HG02571 (cell line): Measurements from ENCODE around the gene SUN5.
"Not testable (repeated sequence)": the region's sequence is repeated elsewhere in the genome, so short reads cannot be mapped to it uniquely, and the experiment has no call there.

Experiments
- ATAC-seq: cut with Tn5 transposase; IDR thresholded peaks from one replicate; pipeline ENCODE4 v1.9.1; 2021; ENCODE audit warnings: mild to moderate bottlenecking, moderate library complexity; ENCODE audit not compliant: unreplicated experiment

Gene SUN5

GRCh38 chr20:32965581-32966373 lies 38.5 kb downstream of the SUN5 start:
- no peak for ATAC-seq

- ATAC-seq, result no peak
Measured at GRCh38 chr20:32965115-32965514, 39.1 kb downstream of the SUN5 start.

- no peak for ATAC-seq
Measured at GRCh38 chr20:32964575-32964974, 39.7 kb downstream of the SUN5 start.

GRCh38 chr20:32963176-32963575 lies 41.1 kb downstream of the SUN5 start:
- ATAC-seq, result no peak

- ATAC-seq, result not testable (repeated sequence)
Measured at GRCh38 chr20:32962646-32963045, 41.6 kb downstream of the SUN5 start.

- no peak for ATAC-seq
Measured at GRCh38 chr20:32962053-32962452, 42.2 kb downstream of the SUN5 start.

- no peak for ATAC-seq
Measured at GRCh38 chr20:32960849-32961731, 43.1 kb downstream of the SUN5 start.

GRCh38 chr20:32960222-32960518 lies 44.1 kb downstream of the SUN5 start:
- ATAC-seq, result no peak

- ATAC-seq, result no peak
Measured at GRCh38 chr20:32959351-32960221, 44.6 kb downstream of the SUN5 start.

- no peak for ATAC-seq
Measured at GRCh38 chr20:32958574-32958973, 45.7 kb downstream of the SUN5 start.

- ATAC-seq, result no peak
Measured at GRCh38 chr20:32957459-32957858, 46.8 kb downstream of the SUN5 start.

GRCh38 chr20:32950539-32950938 lies 53.7 kb downstream of the SUN5 start:
- not testable (repeated sequence) for ATAC-seq

- no peak for ATAC-seq
Measured at GRCh38 chr20:32946629-32947028, 57.6 kb downstream of the SUN5 start.

GRCh38 chr20:32945710-32946221 lies 58.5 kb downstream of the SUN5 start:
- ATAC-seq, result no peak

- ATAC-seq, result no peak
Measured at GRCh38 chr20:32943490-32944052, 60.7 kb downstream of the SUN5 start.

GRCh38 chr20:32941155-32941885 lies 62.9 kb downstream of the SUN5 start:
- no peak for ATAC-seq

GRCh38 chr20:32934580-32934979 lies 69.7 kb downstream of the SUN5 start:
- no peak for ATAC-seq
